ENCODE results near the gene TLCD1.

- TF ChIP-seq, protein P1, sequence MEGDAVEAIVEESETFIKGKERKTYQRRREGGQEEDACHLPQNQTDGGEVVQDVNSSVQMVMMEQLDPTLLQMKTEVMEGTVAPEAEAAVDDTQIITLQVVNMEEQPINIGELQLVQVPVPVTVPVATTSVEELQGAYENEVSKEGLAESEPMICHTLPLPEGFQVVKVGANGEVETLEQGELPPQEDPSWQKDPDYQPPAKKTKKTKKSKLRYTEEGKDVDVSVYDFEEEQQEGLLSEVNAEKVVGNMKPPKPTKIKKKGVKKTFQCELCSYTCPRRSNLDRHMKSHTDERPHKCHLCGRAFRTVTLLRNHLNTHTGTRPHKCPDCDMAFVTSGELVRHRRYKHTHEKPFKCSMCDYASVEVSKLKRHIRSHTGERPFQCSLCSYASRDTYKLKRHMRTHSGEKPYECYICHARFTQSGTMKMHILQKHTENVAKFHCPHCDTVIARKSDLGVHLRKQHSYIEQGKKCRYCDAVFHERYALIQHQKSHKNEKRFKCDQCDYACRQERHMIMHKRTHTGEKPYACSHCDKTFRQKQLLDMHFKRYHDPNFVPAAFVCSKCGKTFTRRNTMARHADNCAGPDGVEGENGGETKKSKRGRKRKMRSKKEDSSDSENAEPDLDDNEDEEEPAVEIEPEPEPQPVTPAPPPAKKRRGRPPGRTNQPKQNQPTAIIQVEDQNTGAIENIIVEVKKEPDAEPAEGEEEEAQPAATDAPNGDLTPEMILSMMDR (IDR thresholded peaks at IDR 0.05; ENCODE audit: insufficient read depth, low read length, poor library complexity, severe bottlenecking): no peak
- no peak for TF ChIP-seq EZH2phosphoT487 (conservative IDR thresholded peaks at IDR 0.05; ENCODE audit: low read length)
Measured at GRCh38 chr17:28718333-28719020, 7.6 kb downstream of the TLCD1 start.
